Stomach (tissue), 4 donors: Measurements from ENCODE around the gene UBAC2.

Experiments used
- POLR2A ChIP-seq, 4 donors: fragments of 450-650 bp; IDR thresholded peaks; one replicate each; pipeline ENCODE4 v1.6.1; 2016; ENCODE audit warnings: antibody characterized with exemption in 4 of 4, control low read depth in 2 of 4, mild to moderate bottlenecking in 1 of 4, moderate library complexity in 1 of 4
- POLR2AphosphoS5 ChIP-seq, 3 donors: sonication (generic); formaldehyde crosslinking; IDR thresholded peaks; one replicate each; pipeline ENCODE4 v1.6.1; 2016; ENCODE audit warnings: antibody characterized with exemption in 3 of 3
- TF ChIP-seq, protein P1 (sequence below), 7 experiments: fragments of 450-650 bp in 4 of 7; fragments of 200-600 bp in 3 of 7; sonication (generic) in 3 of 7; IDR thresholded peaks; one replicate each; pipeline ENCODE4 v1.5.1; 2016 to 2019; ENCODE audit warnings: antibody characterized with exemption in 7 of 7, control low read depth in 2 of 7, mild to moderate bottlenecking in 1 of 7

DNA sequence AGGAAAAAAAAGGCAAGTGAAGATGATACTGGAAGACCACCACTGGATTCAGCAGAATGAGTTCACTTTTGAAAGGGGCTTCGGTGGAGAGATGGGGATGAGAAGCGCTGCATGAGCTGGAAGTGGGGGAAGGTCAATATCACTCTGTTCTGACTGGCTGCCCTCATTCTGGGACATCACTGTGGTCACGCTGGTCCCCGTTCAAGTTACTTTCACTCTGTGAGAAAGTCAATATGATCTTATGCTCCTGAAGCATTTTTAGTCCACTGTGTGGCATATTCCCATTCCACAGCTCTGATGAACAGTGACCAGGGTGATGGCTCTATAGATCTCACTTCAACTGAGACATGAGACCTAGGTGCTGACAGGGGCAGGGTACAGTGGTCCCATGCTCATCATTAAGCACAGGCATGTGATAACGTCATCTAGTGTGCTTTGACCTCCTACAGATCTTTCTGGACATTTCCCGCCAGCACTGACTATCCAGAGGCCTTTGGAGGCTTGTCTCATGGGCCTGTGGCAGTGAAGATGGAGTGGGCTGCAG, 146.8 kb downstream of the UBAC2 start:
- TF ChIP-seq POLR2AphosphoS5 (IDR thresholded peaks at IDR 0.05) (no peak), POLR2A (IDR thresholded peaks at IDR 0.05) (no peak)
- TF ChIP-seq, protein P1, sequence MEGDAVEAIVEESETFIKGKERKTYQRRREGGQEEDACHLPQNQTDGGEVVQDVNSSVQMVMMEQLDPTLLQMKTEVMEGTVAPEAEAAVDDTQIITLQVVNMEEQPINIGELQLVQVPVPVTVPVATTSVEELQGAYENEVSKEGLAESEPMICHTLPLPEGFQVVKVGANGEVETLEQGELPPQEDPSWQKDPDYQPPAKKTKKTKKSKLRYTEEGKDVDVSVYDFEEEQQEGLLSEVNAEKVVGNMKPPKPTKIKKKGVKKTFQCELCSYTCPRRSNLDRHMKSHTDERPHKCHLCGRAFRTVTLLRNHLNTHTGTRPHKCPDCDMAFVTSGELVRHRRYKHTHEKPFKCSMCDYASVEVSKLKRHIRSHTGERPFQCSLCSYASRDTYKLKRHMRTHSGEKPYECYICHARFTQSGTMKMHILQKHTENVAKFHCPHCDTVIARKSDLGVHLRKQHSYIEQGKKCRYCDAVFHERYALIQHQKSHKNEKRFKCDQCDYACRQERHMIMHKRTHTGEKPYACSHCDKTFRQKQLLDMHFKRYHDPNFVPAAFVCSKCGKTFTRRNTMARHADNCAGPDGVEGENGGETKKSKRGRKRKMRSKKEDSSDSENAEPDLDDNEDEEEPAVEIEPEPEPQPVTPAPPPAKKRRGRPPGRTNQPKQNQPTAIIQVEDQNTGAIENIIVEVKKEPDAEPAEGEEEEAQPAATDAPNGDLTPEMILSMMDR (IDR thresholded peaks at IDR 0.05), result no peak
